KG1 (cell line): ENCODE data around the gene CSMD2.
A peak's percentile ranks its signal among the peaks of the same experiment; 100 is the strongest.

Experiments
- DNase-seq: peaks from one replicate; lab custom pipeline; 2025; lab: John Stamatoyannopoulos, UW

The CSMD2 gene

GRCh38 chr1:33635336-33636012 lies 529.6 kb downstream of the CSMD2 start:
- DNase-seq = no peak

- DNase-seq = no peak
These were observed 530.2 kb downstream of the CSMD2 start for GRCh38 chr1:33634806-33635205.

GRCh38 chr1:33634143-33634542 lies 530.9 kb downstream of the CSMD2 start:
- no peak for DNase-seq

GRCh38 chr1:33633019-33633801 lies 531.8 kb downstream of the CSMD2 start:
- DNase-seq = peak; percentile 66

- no peak for DNase-seq
These were observed 534.3 kb downstream of the CSMD2 start for GRCh38 chr1:33630686-33631085.

- no peak for DNase-seq
These were observed 538.2 kb downstream of the CSMD2 start for GRCh38 chr1:33626801-33627200.

- DNase-seq = no peak
These were observed 539.8 kb downstream of the CSMD2 start for GRCh38 chr1:33624991-33625870.

GRCh38 chr1:33624261-33624990 lies 540.6 kb downstream of the CSMD2 start:
- no peak for DNase-seq

GRCh38 chr1:33623811-33624210 lies 541.2 kb downstream of the CSMD2 start:
- no peak for DNase-seq

GRCh38 chr1:33622757-33623156 lies 542.3 kb downstream of the CSMD2 start:
- DNase-seq = no peak

GRCh38 chr1:33618636-33619035 lies 546.4 kb downstream of the CSMD2 start:
- no peak for DNase-seq

- no peak for DNase-seq
These were observed 547.6 kb downstream of the CSMD2 start for GRCh38 chr1:33617451-33617850.

- no peak for DNase-seq
These were observed 548.2 kb downstream of the CSMD2 start for GRCh38 chr1:33616780-33617179.

- DNase-seq = no peak
These were observed 549.5 kb downstream of the CSMD2 start for GRCh38 chr1:33615546-33615945.

- no peak for DNase-seq
These were observed 554.1 kb downstream of the CSMD2 start for GRCh38 chr1:33610864-33611455.

- DNase-seq = no peak
These were observed 554.6 kb downstream of the CSMD2 start for GRCh38 chr1:33610391-33610790.

- DNase-seq = no peak
These were observed 555.3 kb downstream of the CSMD2 start for GRCh38 chr1:33609739-33610138.

GRCh38 chr1:33608825-33609400 lies 556.1 kb downstream of the CSMD2 start:
- DNase-seq = no peak

- no peak for DNase-seq
These were observed 557.5 kb downstream of the CSMD2 start for GRCh38 chr1:33607444-33608005.

- DNase-seq = no peak
These were observed 558.8 kb downstream of the CSMD2 start for GRCh38 chr1:33606272-33606671.

- DNase-seq = no peak
These were observed 562.8 kb downstream of the CSMD2 start for GRCh38 chr1:33602271-33602670.
